Gastroesophageal sphincter (tissue), 4 donors: ENCODE data around the gene NXPH1. TPM values are rescaled to one million over a fixed set of nuclear protein-coding genes. Genes with fewer than 3 reads are reported as not detected.

Experiments used
- ATAC-seq: fragments of 150-250 bp; one replicate; pipeline ENCODE4 v1.9.1; 2016; ENCODE audit warnings: mild to moderate bottlenecking, moderate library complexity
- H3K27ac ChIP-seq, 4 donors: fragments of 200-600 bp; sonication (generic) in 3 of 4; 1 replicate in 3 of 4; 2 replicates in 1 of 4; pipeline ENCODE4 v1.5.1; 2016 to 2019
- H3K27me3 ChIP-seq: fragments of 200-600 bp; sonication (generic); one replicate; pipeline ENCODE4 v1.5.1; 2019
- H3K36me3 ChIP-seq, 2 donors: fragments of 200-600 bp; sonication (generic); one replicate each; pipeline ENCODE4 v1.5.1; 2019; ENCODE audit warnings: control low read depth in 1 of 2
- H3K4me1 ChIP-seq, 3 donors: fragments of 200-600 bp; sonication (generic); 1 replicate in 2 of 3; 2 replicates in 1 of 3; pipeline ENCODE4 v1.5.1; 2016 to 2019; ENCODE audit warnings: control low read depth in 2 of 3
- H3K4me3 ChIP-seq, 2 donors: fragments of 200-600 bp; sonication (generic); one replicate each; pipeline ENCODE4 v1.5.1; 2019; ENCODE audit warnings: mild to moderate bottlenecking in 1 of 2, moderate library complexity in 1 of 2
- H3K9me3 ChIP-seq, 3 donors: fragments of 200-600 bp; sonication (generic); one replicate each; pipeline ENCODE4 v1.5.1; 2017 to 2019; ENCODE audit warnings: control low read depth in 2 of 3
- EP300 ChIP-seq: sonication (generic); formaldehyde crosslinking; IDR thresholded peaks from one replicate; pipeline ENCODE4 v1.6.1; 2017; ENCODE audit warnings: antibody characterized with exemption, mild to moderate bottlenecking
- POLR2A ChIP-seq, 2 donors: fragments of 450-650 bp; IDR thresholded peaks; one replicate each; pipeline ENCODE4 v1.6.1; 2017; ENCODE audit warnings: antibody characterized with exemption in 2 of 2, mild to moderate bottlenecking in 2 of 2, moderate library complexity in 1 of 2
- POLR2AphosphoS5 ChIP-seq: sonication (generic); formaldehyde crosslinking; IDR thresholded peaks from one replicate; pipeline ENCODE4 v1.6.1; 2017; ENCODE audit warnings: antibody characterized with exemption
- WGBS, 2 donors: methylation state at CpG; one replicate each; pipeline ENCODE4 v1.1.5; 2018; ENCODE audit warnings: low coverage in 1 of 2; 5-methylcytosine and 5-hydroxymethylcytosine counted together
- total RNA-seq, 4 donors: library from RNA; depleted of rRNA; stranded (reverse); fragments of >200 nt; gene quantifications; one replicate each; pipeline ENCODE4 v1.1.0, GENCODE V29; 2016
- TF ChIP-seq, protein P1 (sequence below), 4 experiments: fragments of 200-600 bp in 2 of 4; fragments of 450-650 bp in 2 of 4; sonication (generic) in 1 of 4; IDR thresholded peaks; one replicate each; pipeline ENCODE4 v1.5.1; 2017 to 2019; ENCODE audit warnings: antibody characterized with exemption in 4 of 4, mild to moderate bottlenecking in 2 of 4, moderate library complexity in 2 of 4

NXPH1 gene
- total RNA-seq, 4 donors from 2014 or later: not detected

DNA sequence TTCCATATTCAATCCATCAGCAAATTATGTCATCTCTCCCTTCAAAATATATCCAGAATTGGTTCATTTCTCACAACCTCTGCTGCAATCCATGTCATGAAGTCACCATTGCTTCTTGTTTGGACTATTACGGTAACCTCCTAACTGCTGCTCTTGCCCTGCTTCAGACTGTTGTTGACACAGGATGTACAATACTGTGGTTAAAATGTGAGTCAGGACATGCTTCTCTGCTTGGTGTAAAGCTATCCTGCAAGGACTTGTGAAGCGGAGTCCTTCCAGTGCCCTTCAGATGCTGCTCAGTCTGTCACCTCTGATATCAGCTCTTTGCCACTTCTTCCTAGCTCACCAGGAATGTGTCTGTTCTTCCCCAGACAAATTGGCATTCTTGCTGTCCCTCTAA lies 10.4 kb upstream of the NXPH1 start:
- H3K27ac ChIP-seq: no peak overlapping the region
- no peaks in the 10 kb centered on the region for H3K4me1 ChIP-seq
- ATAC-seq: no peak
- H3K9me3 ChIP-seq: no peaks in the 10 kb centered on the region
- WGBS, 2 donors: 75 to 94% methylated on average over 2 of the region's 2 CpGs
- no peaks in the 10 kb centered on the region for H3K36me3 ChIP-seq
- TF ChIP-seq POLR2A (IDR thresholded peaks at IDR 0.05): no peak
- TF ChIP-seq, protein P1, sequence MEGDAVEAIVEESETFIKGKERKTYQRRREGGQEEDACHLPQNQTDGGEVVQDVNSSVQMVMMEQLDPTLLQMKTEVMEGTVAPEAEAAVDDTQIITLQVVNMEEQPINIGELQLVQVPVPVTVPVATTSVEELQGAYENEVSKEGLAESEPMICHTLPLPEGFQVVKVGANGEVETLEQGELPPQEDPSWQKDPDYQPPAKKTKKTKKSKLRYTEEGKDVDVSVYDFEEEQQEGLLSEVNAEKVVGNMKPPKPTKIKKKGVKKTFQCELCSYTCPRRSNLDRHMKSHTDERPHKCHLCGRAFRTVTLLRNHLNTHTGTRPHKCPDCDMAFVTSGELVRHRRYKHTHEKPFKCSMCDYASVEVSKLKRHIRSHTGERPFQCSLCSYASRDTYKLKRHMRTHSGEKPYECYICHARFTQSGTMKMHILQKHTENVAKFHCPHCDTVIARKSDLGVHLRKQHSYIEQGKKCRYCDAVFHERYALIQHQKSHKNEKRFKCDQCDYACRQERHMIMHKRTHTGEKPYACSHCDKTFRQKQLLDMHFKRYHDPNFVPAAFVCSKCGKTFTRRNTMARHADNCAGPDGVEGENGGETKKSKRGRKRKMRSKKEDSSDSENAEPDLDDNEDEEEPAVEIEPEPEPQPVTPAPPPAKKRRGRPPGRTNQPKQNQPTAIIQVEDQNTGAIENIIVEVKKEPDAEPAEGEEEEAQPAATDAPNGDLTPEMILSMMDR (IDR thresholded peaks at IDR 0.05): no peak
- no peak for TF ChIP-seq POLR2AphosphoS5
- no peak for TF ChIP-seq EP300
- H3K27me3 ChIP-seq: peaks cover 36% of the 10 kb centered on the region
- H3K4me3 ChIP-seq: no peak overlapping the region

DNA sequence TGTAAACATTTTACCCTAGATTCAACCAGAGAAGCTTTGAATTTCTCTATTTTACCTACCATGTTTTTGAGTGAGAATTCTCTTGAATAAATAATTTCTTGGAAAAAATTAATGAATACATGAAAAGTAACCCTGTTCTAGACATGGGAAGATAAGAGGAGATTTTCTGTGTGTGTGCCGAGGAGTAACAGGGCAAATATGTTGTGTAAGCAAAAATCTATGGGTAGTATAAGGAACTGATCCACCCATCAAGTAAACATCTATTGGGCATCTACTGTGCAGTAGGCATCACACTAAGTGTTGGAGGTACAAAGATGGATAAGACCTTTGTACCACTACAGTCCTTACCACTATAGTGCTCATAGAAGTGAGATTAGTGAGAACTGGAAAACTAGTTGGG lies 8.2 kb upstream of the NXPH1 start:
- 80 to 100% methylated on average over 1 of the region's 1 CpG for WGBS, 2 donors

DNA sequence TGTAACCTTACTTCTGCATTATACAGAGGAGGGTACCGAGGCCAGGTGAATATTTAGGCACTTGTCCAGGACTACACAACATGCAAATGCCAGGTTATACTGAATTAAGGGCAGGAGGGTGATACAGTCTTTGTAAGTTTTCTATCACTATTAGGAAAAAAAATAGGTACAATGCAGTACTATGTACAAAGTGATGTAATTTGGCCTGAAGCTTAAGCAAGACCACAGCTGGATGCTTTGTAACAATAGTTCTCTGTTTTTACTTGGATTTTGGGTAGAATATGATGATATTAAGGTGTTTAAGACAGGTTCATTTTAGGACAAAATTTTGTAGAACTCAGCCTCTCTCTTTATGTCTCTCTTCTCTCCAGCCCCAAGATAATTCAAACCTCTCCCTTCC lies 2.8 kb upstream of the NXPH1 start:
- ATAC-seq: no peak
- Histone ChIP-seq H3K9me3 (no peaks in the 10 kb centered on the region), H3K4me1 (peaks cover 0 to 21% (median 0%) of the 10 kb centered on the region in 3 donors), H3K36me3 (no peaks in the 10 kb centered on the region), H3K27ac (no peak overlapping the region), H3K27me3 (peaks cover 75% of the 10 kb centered on the region), H3K4me3 (no peak overlapping the region)
- 76 to 83% methylated on average over 1 of the region's 1 CpG for WGBS, 2 donors
- no peak for TF ChIP-seq POLR2AphosphoS5

More for the DNA sequence above, 8.2 kb upstream of the NXPH1 start:
- peaks cover 46% of the 10 kb centered on the region for H3K27me3 ChIP-seq
- TF ChIP-seq POLR2AphosphoS5: no peak
- no peak for TF ChIP-seq POLR2A (IDR thresholded peaks at IDR 0.05)
- TF ChIP-seq EP300: no peak
- TF ChIP-seq, protein P1 (IDR thresholded peaks at IDR 0.05): no peak
- no peak overlapping the region for H3K27ac ChIP-seq
- no peaks in the 10 kb centered on the region for H3K4me1 ChIP-seq
- H3K36me3 ChIP-seq: no peaks in the 10 kb centered on the region
- no peak for ATAC-seq
- no peaks in the 10 kb centered on the region for H3K9me3 ChIP-seq
- no peak overlapping the region for H3K4me3 ChIP-seq

DNA sequence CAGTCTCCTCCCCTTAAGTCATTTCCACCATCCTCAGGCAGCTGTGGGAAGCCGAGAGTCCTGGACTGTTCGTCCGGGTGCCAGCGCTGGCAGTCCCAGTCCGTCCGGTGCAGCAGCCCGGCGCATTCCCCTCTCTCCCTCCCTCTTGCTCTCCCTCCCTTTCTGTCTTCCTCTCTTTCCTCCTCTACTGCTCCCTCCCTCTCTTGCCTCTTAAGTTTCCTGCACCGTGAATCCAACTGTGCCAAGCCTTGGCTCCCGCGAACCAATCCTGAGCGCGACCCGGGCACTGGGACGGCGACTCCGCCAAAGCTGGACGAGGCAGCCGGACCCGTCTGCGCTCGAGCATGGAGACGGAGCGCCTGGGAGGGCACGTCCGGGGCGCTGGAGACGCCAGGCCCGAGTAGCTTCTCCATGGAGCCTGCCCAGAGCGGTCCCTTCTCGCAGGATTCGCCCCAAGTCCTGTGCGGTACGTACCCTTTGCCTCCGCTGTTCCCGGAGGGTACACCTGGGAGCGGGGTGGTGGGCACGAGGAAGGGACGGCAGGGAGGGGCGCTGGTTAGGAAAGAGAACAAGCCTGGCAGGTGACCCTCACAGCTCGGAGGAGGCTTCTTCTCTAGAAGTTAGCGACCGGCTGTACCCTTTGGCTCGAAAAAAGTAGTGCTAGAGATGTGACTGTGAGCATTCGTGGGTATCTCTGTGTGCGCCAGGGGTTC lies 1.0 kb downstream of the NXPH1 start:
- WGBS, 2 donors: 0% methylated on average over 2 to 12 of the region's 46 CpGs
- H3K9me3 ChIP-seq: no peaks in the 10 kb centered on the region
- peaks cover 98% of the 10 kb centered on the region for H3K27me3 ChIP-seq
- H3K4me1 ChIP-seq: peaks cover 0 to 21% (median 0%) of the 10 kb centered on the region in 3 donors
- TF ChIP-seq POLR2AphosphoS5: no peak
- TF ChIP-seq, protein P1 (IDR thresholded peaks at IDR 0.05): no peak
- no peak for TF ChIP-seq EP300
- TF ChIP-seq POLR2A (IDR thresholded peaks at IDR 0.05): no peak
- no peak for ATAC-seq
- no peak overlapping the region for H3K27ac ChIP-seq
- no peaks in the 10 kb centered on the region for H3K36me3 ChIP-seq
- H3K4me3 ChIP-seq: no peak overlapping the region

DNA sequence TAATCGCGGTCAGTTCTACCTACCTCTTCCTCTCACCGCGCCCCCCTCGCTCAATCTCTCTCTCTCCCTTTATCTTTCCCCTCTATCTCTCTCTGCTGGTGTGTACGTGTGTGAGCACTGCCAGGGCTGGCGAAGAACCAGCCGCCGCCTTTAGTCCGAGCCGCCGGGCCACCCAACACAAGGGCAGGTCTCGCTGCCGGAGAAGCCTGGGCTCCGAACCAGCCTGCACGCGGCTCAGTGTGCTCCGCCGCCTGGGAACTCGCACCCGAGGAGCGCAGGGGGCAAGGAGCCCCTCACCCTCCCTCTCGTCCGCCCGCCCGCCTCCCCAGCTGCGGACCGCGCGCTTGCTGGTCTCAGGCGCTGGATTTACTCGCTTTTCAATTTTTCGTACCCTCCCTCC lies 1.7 kb downstream of the NXPH1 start:
- no peaks in the 10 kb centered on the region for H3K36me3 ChIP-seq
- peaks cover 0 to 21% (median 0%) of the 10 kb centered on the region in 3 donors for H3K4me1 ChIP-seq
- H3K9me3 ChIP-seq: no peaks in the 10 kb centered on the region
- H3K27me3 ChIP-seq: peaks cover 98% of the 10 kb centered on the region
- no peak for TF ChIP-seq EP300
- TF ChIP-seq, protein P1 (IDR thresholded peaks at IDR 0.05): no peak
- no peak for TF ChIP-seq POLR2AphosphoS5
- TF ChIP-seq POLR2A (IDR thresholded peaks at IDR 0.05): no peak
- no peak overlapping the region for H3K27ac ChIP-seq
- H3K4me3 ChIP-seq: no peak overlapping the region
- ATAC-seq: no peak
- 0% methylated on average over 5 to 14 of the region's 33 CpGs for WGBS, 2 donors
